GM18505 (cell line): Measurements from ENCODE around the gene TBC1D22A.

Experiments used
- ATAC-seq: cut with Tn5 transposase; IDR thresholded peaks from one replicate; pipeline ENCODE4 v1.9.1; 2021; ENCODE audit not compliant: unreplicated experiment
- POLR2A ChIP-seq: IDR thresholded peaks from 4 replicates; pipeline ENCODE4 v1.6.1; 2011; ENCODE audit warnings: borderline replicate concordance; ENCODE audit not compliant: insufficient read depth, insufficient read length; ENCODE audit errors: extremely low read depth

Gene TBC1D22A

DNA sequence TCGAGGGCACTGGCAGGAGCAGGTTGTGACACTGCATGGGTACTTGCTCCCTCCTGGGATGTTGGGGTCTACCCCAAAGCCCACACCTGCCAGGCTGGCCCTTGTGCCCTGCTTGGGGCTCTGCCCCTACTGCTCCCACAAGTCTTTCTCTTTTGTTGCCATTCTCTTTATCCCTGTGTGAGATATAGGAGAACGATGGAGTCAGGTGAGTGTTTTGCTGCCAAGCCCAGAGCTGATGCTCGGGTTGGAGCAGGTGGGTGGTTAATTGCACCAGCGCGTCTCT is 292.6 kb downstream of the TBC1D22A start:
- no peak for ATAC-seq
- no peak for TF ChIP-seq POLR2A

DNA sequence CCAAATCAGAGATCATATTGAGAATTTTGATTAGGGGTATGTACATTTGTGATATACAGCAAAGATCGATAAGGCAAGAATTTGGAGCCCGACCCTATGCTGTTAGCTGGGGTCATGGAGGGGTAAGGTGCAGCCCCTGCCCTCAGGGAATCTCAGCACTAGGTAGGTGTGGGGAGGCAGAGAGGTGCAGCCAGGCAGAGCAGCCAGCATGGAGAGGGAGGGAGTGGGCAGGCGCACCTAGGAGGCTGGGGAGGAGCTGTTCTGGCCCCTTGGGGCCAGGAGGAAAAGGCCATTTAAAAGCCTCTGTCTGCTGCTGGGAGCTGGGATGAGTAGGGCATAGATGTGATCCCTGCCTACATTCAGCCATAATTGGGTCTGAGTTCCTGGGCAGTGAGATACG is 293.0 kb downstream of the TBC1D22A start:
- no peak for TF ChIP-seq POLR2A

DNA sequence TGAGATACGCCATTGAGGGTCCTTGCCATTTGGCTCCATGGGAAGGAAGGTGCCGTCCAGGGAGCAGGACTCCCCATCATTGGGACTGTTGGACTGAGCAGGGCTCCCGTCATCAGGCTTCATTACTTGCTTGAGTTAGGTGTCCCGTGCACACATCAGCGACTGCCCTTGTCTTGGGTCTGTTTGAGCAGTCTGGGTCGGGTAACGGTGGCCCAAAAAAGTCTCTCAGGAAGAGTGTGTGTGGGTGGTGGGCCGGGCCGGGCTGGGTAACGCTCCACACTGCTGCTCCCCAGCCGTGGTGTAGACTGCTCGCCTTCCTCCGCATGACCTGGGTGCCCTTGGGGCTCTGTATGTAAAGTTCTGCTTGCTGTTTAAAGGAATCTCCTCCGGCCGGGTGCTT is 293.5 kb downstream of the TBC1D22A start:
- no peak for ATAC-seq
- TF ChIP-seq POLR2A: no peak

More for the DNA sequence above, 293.0 kb downstream of the TBC1D22A start:
- no peak for ATAC-seq

DNA sequence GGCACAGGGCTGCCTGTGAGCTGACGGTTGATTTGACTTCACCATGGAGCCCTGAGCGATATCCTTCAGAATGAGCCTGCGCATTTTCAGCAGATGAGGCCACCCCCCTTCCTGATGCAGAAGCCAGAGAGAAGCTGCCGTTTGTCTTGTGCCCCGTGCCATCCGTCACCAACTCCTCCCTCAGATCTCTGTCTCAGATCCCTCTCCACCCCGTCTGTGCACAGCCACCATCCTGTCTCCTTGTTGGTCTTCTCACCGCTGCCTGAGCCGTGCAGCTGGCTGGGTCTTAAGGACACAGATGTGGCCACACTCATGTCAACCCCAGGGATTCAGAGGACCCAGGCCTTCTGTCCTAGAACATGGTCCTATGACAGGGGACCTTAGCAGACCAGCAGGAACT is 293.9 kb downstream of the TBC1D22A start:
- TF ChIP-seq POLR2A: no peak
- no peak for ATAC-seq

DNA sequence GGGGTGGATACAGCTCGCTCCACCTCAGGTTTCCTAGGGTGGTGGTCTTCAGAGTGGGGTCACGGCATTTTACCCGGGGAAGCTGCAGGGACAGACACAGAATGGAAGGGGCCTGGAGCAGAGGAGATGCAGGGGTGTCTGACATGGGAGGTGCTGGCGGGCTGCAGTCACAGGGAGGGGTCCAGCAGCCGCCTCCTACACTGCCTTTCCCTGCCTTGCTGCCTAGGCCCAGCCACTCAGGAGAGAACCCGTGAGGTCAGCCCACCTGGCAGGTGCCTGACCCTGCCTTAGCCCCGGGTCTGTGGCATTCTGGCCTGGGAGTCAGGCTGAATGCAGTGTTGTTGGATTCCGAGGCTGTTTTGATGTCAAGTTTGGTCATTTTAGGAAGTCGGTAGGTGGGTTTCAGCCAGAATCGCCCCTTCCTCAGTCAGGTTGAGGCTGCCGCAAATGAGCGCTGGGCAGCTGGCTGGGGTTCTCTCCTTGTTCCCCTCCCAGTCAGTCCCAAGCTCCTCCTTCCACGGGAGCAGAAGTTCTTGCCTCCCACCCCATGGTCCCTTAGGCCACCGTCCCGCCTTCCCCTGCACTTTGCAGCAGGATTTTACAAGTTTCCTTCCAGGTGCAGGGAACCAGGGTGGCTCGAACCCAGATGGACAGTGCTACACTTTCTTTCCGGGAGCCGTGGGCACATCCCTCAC is 294.5 kb downstream of the TBC1D22A start:
- no peak for TF ChIP-seq POLR2A
- ATAC-seq: no peak

DNA sequence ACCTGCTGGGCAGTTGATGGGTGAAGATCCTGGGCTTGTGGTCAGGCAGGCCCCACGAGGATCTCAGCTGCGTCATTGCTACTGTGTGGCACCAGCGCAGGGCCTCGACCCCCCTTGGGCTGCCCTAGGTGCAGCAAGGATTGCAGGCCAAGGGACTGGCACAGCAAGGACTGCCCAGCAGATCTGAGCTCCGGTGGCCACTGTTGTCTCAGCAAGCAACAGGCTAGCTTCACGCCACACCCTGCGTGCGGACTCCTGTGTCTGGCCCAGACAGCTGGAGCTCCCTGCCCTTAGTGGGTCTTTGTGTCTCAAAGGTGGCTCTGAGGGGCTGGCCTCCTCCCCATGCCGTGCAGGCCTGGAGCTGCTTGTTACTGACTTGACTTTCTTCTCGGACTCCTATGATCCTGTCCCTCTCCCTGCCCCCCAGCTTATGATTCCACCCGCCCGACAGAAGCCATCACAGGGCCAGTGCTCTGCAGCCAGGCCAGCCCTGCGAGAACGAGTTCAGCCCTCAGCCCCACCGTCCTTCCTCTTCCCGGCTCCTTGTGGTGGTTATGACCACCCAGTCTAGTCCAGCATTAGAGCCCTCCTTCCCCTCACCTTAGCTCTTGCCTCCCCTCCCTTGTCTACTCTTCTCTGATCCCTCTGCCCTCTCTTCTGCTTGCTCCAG is 295.6 kb downstream of the TBC1D22A start:
- no peak for ATAC-seq
- no peak for TF ChIP-seq POLR2A

DNA sequence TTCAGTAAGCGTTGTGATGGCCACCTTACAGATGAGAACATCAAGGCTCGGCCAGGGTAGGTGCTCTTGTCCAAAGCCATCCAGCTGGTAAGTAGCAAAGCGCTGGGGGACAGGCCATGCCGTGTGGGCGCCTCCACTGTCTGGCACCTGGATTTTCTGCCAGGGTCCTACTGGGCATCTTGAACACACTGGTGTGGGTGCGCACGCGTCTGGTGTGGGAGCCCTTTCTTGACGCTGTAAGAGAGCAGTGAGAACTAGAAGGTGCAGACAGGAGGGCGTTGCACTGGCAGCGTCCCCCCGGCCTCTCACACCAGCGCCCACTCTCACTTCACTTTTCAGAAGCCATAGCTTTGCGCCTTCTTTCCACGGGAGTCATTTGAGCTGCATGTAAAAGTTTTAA is 296.6 kb downstream of the TBC1D22A start:
- ATAC-seq: no peak
- no peak for TF ChIP-seq POLR2A

DNA sequence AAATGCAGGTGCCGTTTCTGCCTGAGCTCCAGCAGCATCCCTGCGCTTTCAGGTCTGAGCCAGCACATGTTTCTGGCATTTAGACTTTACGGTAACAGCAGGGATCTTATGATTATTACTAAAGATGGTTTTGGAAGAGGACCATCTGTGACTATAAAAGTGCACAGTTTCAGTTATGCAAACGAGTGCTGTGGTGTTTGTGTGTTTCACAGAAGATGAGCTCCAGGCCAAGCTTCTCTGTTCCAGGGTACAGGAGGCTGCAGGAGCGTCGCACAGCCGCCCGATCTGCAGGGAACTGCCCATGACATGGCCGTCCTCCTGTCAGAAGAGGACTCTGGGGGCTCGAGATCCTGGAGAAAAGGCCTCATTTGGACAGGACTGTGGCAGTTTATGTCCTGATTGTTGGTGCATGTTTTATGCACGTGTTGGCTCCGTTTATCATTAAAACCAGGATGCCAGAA is 297.3 kb downstream of the TBC1D22A start:
- ATAC-seq: no peak
- no peak for TF ChIP-seq POLR2A

DNA sequence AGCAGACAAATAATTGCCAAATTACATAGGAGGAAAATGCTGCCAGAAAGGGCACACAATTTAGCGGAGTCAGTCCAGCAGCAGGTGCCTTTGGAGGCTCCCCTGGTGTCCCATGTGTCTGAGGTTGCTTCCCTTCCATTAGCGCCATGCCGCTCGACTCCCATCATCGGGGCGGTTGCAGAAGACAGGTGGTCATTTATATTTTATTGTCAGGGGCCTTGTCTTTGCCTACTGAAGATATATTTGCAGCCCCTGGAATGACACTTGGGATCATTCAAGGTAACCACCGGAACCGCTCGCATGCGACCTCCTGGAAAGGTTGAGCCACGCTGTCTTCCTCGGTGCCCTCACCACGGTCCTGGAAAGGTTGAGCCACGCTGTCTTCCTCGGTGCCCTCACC is 298.3 kb downstream of the TBC1D22A start:
- no peak for TF ChIP-seq POLR2A
- no peak for ATAC-seq

DNA sequence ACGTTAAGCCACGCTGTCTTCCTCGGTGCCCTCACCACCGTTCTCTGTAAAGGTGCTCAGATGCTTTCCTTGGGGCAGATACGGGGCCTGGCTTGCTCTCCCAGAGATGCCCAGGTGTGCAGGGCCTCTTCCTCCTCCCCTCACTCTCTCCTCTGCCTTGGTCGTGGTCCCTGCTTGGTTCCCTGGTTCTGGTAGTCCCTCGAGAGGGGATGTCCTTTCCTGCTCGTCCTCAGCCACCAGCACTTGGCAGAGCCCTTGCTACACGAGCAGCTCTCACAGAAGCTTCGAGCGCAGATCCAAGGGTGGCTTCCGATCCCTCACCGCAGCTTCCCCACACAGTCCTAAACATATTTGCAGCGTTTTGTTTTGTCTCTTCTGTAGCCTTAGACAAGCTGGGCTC is 298.8 kb downstream of the TBC1D22A start:
- ATAC-seq: no peak
- TF ChIP-seq POLR2A: no peak

DNA sequence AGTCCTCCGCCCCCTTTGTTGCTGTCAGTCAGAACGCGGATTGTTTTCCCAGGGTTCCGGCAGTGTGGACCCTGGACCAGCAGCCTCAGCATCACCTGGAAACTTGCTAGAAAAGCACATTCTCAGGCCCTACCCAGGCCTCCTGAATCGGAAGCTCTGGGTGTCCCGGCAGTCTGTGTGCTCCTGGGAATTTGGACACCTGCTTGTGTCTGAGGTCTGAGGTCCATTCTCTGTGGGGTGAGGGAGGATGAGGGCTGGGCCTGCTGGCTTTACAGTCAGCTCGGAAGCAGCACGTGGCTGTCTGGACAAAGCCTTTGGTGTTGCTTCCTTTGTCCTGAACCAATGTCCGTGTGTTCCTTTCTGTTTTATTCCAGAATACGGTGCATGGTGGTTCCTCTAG is 299.7 kb downstream of the TBC1D22A start:
- ATAC-seq: no peak

DNA sequence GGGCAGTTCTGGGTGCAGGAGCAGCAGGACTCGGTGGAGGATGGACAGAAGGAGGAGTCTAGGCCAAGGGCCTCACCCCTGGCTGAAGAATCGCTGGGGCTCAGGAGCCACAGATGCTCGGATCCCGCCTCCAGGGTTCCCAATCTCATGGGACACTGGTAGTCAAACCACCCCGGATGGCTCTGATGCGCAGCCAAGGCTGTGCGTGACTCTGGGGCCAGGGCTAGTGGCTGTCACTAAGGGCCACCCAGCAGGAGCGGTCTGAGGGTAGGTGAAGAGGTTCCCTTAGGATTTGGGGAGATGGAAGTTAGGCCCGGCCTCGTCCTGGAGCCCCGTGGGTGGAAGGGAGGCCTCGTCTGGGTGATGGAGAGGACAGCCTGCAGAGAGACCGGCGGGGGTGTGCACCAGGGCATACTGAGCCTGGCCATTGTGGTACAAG is 300.6 kb downstream of the TBC1D22A start:
- no peak for TF ChIP-seq POLR2A
- no peak for ATAC-seq

More for the DNA sequence above, 299.7 kb downstream of the TBC1D22A start:
- no peak for TF ChIP-seq POLR2A

DNA sequence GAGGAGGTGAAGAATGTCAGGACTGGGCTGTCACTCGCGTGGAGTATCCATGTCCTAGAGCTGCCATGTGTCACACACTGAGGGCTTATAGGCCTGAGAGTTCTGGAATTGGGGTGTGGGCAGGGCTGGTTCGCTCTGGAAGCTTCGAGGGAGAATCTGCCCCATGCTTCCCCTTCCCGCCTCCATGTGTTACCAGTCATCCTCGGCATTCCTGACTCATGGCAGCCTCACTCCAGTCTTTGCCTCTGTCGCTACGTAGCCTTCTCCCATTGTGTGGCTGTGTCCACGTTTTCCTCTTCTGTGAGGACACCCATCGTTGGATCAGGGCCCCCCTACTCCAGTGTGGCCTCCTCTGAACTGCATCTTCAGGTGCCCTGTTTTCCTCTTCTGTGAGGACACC is 301.2 kb downstream of the TBC1D22A start:
- ATAC-seq: no peak
- TF ChIP-seq POLR2A: no peak

DNA sequence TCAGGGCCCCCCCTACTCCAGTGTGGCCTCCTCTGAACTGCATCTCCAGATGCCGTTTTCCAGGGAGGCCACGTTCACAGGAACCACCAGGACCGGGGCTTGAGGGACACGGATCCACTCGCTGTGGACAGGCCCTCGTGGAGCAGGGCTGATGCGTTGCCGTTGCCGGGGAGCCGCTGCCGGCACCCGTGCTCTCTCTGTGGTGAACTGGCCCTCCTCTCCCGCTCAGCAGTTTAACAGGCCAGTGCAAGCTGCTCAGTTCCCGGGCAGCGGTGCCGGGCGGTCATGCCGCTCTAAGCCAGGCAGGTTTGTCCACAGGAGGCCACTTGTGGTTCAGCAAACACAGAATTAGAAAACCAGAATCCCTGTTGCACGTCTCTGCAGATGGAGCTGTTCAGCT is 301.6 kb downstream of the TBC1D22A start:
- ATAC-seq: no peak
- no peak for TF ChIP-seq POLR2A

DNA sequence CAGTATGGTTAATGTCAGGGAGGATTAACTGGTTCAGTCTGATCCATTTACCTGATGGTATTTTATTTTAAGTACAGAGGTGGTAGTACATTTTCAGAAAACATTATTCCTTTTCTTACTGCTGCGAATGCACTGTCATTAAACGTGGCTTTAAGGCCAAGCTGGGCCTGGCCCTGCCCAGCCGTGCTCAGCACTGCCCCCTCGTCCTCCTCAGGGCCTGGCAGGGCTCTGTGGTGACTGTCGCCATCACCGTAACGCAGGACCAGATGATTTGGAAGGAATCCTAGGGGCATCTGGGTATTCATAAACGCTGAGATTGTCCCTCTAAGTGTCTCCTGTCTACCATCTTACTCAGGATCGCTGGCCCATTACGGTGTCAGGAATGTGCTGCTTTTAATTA is 302.0 kb downstream of the TBC1D22A start:
- ATAC-seq: no peak
- TF ChIP-seq POLR2A: no peak

DNA sequence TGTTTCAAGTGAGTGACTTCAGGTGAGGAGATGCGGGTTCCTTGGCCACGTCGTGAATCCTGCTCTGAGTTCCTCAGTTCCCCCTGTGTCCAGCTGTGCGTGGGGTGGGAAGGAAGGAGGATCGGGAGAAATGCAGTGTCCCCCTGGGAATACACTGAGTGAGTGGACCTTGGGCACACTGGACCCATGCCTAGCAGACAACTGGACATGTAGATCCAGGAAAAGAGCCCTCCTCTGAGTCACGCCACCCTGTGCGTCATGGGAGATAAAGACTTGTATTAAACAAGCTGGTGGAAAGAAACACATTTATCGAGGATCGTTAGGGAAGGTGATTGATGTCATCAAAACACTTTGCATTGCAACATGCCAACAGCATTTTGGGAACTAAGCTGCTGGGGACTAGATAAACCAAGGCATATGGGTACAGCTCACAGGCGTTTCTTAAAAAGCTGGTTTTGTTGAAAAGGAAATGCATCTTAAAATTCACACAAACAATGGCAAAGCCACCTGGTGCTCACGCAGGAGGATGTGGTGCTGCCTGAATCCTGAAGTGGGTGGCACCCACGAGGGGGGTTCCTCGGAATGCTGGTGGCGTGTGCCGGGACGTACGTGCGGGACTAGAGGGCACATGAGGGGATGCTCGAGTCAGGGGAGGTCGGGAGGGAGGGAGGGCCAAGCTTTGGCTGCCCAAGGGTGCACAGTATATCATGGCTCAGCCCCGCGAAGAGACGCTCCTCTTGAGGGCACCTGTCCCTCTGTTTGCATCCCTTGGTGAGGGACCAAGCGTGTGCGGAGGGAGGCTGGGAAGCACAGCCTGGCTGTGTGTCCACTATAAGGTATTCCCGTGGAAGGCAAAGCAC is 303.5 kb downstream of the TBC1D22A start:
- TF ChIP-seq POLR2A: no peak
- no peak for ATAC-seq
